GM21737 (cell line): ENCODE data around the gene TMPRSS15.

ENCODE experiments used
- ATAC-seq: cut with Tn5 transposase; IDR thresholded peaks from one replicate; pipeline ENCODE4 v1.9.1; 2021; ENCODE audit warnings: mild to moderate bottlenecking, moderate library complexity; ENCODE audit not compliant: unreplicated experiment

The TMPRSS15 gene

DNA sequence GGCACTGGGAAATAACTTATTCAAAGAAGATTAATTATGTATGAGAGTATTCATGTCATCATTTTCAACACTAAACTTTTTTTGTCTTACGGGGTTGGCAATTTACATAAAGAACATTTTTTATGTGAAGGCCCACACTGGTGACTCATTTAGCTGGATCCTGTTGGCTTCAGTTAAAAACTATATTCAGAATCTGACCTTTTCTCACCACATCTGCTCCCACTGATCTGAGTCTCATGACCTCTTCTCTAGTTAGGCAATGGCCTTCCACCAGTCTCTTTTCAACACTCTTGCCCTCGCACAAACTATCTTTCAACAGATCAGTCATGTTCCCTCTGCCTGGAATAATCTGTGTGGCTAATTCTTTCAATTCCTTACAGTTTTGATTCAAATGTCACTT lies 53.4 kb downstream of the TMPRSS15 start:
- no peak for ATAC-seq

DNA sequence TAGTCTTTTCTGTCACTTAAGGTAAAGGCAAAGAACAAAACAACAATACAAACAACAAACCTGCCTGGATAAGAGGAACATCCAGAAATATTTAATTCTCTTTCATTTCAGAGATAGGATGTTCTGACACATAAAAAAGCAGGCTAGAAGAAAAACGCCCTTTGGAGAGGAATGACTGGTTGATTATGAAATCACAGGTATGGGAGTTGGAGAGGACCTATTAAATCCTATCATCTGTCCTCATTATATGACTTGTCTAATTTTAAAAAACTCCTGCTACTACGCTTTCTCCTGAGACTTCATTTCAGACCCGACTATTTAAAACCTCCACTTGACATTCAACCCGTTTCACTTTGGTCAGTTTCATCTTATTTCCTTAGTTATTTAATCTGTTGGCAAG lies 54.1 kb downstream of the TMPRSS15 start:
- no peak for ATAC-seq

DNA sequence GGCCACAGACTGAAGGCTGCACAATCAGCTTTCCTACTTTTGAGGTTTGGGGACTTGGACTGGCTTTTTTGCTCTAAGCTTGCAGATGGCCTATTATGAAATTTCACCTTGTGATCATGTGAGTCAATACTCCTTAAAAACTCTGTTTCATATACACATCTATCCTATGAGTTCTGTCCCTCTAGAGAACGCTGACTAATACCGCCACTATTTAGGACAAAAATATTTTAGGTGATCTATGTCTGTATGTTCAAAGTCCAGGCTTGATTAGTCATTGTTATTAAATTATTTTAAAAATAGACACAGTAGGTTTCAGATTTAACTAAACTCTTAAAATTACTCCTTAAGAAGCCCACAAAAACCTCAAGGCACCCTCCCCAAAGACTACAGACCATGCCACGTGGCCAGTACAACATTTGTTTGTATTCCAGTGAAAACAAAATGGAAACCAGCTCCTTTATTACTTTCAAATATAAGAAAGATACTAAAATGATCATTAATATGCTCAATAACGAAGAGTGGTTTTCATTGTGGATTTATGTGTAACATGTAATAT lies 63.1 kb downstream of the TMPRSS15 start:
- no peak for ATAC-seq

DNA sequence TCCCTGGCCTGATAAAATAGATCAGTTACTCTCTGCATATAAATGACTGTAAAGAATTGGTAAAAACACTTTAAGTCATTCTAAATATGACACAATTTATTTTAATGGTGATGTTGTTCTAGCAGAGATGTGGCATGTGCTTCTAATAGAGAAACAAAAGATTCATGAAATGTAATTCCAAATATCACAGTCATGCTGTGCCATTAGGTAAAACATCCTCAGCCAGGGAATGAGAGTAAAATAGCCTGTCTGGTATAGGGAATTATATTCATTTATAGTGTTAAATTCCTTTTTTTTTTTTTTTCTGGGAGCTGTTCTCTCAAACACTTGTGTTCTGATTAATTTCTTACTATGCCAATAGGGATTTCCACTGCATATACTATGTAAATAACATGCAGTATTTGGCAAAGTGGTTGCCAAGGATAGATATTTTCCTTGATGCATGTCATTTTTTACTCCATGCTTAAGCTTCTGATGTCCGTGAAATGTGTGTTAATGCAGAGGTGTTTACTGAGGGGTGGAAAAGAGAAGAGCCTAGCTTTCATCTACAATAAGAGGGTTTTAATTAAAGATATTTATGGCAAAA lies 67.8 kb downstream of the TMPRSS15 start:
- ATAC-seq: no peak

DNA sequence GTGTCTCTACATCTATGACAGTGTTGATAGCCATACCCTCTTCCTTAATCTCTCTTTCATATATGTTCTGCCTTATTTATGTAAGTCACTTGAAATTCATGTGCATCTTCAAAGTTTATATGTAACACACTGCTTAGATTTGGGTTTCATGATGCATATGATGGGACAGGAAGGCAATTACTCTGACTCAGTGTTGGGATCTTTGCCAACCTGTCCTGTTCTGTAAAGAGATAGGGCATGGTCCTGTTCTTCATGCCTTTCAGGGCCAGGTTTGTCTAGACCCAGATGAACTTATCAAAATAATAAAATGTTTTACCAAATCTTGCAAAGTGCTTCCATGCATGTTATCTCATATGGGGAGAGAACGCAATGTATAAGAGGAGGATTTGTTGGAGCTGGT lies 69.5 kb downstream of the TMPRSS15 start:
- no peak for ATAC-seq

DNA sequence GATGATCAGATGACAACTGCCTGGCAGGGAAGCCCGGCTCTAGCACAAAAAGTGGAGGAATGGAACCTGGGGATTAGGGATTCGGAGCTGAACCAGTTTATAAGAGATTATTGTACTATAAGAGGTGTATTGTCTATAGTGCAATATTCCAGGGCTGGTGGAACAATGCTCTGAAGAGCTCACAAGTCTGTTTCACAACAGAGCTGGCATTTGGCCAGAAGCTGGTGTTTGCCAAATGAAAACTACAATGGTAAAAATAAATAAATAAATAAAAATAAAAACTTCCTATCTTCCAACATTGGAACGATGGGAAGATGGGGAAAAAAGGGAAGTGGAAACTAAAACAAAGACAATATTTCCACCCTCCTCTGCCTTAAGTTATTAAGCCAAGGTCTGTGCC lies 85.4 kb downstream of the TMPRSS15 start:
- no peak for ATAC-seq

DNA sequence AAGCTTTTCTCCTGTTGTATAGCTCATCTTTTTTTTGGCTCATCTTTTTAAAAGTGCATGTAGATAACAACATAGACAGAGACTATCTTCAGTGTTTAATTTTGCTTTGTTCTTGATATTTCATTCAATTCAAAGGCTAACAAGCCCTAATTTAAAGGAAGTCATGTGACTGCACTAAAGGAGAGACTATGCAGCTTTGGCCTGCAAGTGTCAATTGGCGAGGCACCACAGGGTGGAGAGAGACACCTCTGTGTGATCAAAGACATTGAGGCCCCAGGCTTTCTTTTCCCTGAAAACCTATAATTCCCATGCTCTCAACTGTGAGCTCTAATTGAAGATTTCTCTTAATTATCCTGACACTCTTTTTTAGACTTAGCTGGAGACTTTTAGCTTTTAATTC lies 105.4 kb downstream of the TMPRSS15 start:
- ATAC-seq: no peak

DNA sequence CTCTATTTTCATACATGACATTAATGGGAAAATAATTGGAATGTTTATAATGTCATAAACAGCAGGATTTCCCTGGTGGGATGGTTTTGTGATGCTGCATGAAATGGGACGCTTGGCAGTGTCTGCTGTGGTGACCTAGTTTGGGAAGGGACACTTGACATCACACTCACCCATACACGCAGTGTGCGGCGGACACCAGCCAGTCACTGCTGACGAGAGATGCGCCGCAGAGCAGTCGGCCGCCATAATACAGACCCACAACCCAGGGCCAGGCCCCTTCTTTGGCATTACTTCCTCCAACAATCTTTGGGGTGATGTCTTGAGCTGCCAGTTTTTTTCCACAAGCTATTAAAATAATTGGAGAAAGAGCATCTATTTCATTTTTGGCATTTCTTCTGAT lies 109.5 kb downstream of the TMPRSS15 start:
- no peak for ATAC-seq

DNA sequence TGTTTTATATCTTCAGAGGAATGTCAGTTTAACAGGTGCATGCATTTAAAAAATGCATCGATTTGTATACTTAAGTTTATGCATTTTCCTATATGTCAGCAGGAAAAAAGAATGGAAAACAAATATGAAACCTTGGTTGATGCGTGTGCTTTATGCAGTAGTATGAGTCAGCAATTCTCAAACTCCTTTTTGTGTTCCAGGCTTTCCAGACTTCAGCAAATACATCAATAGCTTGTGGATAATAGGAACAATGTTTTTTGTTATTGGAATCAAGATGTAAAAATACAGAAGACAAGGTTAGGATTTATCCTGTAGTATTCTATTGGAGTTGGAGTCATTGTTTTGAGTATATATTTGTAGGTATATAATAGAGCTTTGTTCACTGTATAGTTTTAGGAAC lies 113.7 kb downstream of the TMPRSS15 start:
- no peak for ATAC-seq

DNA sequence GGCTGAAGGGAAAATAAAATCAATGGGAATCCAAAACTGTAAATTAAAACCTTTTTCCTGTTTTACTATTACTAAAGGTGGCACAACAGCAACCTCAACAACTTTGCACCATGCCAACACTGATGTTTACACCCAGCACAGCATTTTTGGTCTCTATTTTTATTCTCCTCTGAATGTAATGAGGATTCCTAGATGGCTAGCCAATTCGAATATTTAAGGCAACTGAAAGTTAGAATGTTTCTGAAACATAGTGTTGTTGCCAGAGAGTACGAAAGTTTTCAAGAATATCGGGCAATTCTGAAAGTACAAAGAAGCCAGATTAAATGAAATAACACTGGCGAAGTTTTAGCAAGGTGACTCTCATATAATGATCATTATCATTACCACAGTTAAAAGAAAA lies 118.2 kb downstream of the TMPRSS15 start:
- no peak for ATAC-seq

DNA sequence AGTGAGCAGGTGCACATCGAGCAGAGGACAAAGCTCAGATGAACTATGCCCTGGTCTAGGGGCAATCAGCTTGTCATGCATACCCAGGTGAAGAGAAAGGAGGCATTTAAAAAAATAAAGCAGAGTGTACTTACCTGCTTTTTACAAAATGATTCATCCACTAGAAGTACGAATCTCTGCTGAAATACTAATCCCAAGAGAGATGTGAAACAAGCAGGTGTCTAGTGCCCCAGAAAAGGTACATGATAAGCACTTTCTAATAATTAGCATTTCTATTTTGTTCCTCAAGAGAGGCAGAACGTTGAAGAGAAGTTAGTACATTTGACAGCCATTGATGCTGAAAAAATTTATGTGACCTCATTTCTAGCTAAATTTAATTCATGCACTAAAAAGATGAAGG lies 127.8 kb downstream of the TMPRSS15 start:
- no peak for ATAC-seq

DNA sequence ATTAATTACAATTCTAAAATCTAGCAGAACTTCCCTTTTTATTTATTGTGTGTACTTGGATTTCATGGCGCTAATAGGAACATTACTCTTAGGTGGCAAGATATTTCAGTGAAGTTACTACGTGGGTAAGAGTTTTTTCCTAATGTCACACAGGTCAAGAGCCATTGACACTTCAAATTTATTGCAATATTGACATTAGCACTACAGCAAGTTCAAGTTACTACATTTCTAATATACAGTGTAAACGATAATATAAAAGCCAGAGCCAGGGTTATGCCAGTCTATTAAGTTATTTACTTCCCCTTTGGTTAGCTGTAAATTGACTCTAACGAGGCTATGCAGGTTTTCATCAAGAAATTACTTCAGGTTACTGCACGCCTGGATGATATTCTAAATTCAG lies 129.2 kb downstream of the TMPRSS15 start:
- ATAC-seq: no peak

DNA sequence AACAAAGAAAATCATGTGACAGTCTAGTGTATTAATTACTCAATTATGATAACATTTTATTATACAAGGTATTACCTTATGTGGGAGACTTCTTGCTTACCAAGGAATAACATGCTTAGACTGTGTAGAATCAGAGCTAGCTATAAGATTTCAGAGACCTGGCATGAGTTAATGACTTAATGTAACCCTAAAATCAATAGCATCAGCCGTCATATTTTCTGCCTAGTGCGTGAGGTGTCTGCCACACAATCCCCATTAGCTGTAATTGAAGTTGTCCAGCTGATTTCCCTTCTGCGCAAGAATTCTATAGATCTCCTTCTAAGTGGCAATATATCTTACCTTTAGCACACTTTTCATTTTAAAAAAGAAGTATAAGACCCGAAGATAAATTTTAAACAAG lies 130.2 kb downstream of the TMPRSS15 start:
- ATAC-seq: no peak

DNA sequence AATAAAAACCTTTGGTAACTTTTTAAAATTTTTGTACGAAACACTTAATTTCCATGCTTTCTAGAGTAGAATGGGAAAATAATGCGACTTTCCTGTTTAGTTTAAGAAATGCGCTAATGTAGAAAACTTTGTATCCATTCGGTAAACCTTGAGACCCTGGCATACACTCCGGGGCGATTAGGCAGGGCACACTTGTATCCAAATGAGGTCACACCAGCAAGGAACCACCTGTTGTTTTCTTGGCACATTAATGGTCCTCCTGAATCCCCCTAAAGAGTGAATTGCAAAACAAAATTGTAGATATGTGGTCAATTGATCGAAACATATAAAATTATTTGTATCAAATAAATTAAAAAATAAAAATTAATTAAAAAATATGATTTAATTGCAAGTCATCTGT lies 133.7 kb downstream of the TMPRSS15 start:
- ATAC-seq: no peak

DNA sequence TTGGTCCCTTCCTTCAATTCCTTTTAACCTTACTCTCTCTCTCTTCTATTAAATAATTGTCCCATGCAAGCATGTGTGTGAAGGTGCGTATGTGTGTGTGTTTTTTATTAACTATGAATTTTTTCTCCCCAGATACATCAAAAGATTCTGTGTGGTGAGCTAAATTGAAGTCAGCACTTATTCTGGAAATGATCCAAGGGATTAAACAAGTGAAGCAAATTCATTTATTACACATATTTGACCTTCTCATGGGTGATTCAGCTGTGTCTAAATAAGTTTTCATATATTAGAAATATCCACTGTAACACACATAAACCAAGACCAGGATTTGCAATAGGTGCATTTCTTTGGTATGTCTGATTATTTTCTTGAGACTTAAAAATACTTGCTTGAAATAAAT lies 134.7 kb downstream of the TMPRSS15 start:
- ATAC-seq: no peak

DNA sequence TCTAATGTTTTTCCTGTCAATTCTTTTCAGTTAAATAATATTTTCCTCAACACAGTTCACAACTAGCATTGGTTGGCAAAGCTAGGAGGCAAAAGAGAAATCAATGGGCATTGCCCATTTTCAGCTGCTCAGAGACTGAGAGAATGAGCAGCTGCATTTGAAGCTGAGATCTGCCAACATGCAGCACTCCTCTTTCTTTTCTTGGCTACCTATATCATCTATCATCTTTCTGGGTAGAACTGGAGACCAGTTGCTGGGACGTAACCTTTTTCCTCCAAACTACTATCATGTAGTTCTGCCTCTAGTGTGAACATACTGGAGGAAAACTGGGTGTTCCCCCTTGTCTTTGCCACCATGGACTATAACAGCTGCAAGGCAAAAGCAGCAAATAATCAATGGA lies 136.1 kb downstream of the TMPRSS15 start:
- no peak for ATAC-seq

DNA sequence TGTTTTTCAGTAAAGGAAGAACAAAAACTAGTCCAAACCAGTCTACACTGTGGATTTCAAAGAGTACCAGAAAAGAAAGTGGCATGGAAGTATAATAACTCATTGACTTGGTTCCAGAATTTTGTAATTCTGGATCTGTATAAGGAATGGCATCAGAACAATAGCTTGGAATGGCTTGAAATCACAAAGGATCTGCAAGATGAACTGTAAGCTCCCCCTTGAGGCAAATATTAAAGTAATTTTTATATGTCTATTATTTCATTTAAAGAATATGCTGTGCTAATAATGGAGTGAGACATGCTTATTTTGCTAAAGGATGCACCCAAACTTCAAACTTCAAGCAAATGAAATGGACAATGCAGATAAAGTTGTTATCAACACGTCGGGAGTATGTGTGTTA lies 137.6 kb downstream of the TMPRSS15 start:
- no peak for ATAC-seq

DNA sequence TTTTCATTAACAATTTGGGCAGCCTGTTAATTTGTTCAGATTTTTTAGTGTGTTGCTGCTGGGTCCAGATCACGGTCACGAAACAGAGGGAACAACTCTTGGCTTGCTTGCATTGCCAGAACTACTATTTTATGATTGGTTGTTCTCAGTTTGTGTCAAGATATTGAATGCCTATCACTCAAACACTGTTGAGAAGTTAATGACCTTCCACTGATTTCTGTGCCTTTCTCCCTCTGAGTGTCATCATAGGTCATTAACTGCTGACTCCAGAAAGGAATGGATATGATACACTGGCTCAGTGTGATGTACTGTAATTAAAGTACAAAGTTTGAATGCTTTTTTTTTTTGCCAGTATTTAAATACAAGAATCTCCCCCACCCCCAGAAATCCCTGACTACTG lies 149.8 kb downstream of the TMPRSS15 start:
- ATAC-seq: no peak

DNA sequence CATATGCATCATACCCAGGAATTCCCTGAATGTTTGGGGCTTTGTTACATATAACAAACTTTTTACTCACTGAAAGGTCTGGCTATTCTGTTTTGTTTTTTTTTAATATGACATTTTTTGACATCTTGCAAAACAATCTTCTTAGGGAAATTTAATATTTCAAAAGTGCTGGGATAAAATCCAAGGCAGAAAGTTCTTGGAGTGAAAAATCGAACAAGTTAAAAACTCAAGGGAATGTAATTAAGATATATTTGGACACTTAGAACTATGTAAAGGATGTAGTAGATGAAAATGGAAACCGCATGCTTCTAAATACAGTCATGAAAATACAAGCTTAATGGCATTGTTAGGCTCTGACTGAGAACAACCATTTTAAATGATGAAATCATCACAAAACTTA lies 150.4 kb downstream of the TMPRSS15 start:
- ATAC-seq: no peak

DNA sequence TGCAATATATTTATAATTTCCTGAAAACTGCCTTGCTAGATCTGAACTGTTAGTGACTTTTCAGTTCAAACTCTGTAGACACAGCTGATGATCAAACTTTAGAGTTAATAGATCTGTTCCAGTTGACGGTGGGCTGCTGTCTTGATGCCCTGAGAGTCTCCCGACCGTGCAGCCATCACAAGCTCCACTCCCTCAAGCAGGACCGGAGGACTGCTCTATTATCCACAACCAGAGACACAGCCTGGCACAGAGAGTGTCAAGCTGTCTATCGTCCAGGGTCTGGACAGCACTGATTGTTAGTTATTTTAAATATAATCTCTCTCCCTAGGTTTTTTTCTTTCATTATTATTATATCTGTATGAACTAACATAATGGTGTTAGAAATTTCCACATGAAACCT lies 150.9 kb downstream of the TMPRSS15 start:
- ATAC-seq: no peak

DNA sequence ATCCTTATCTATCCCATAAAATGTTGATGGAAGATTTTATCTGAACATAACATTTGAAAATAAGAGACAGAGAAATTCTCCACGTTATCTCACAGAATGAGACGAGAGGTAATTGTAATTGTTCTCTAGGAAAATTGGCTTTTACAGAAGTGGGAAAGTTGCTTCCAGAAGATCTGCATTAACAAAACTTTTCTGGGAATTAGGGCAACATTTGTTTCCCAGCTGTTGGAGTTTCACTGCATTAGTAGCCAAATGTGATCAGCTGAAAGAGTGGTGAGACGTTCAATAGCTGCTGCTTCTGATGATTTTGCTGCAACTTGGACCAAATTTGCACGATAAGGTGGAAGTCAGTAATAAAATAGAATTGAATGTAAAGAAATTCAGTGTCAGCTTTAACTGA lies 151.3 kb downstream of the TMPRSS15 start:
- ATAC-seq: no peak

DNA sequence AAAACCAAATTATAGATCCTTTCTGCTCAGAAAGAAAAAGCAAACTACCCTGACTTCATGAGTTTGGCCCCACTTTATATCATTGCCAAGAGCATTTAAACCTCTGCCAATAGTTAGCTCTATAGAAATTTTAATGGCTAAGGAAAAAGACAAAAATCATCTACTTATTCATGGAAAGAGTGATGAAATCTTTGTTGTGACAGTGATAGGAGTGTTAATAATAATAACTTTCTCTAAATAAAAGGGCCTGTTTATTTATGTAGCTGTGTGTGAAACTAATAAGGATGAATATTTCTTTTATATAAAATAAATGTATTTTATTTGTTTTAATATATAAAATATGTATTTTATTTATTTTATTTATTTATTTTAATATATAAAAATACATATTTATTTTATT lies 152.5 kb downstream of the TMPRSS15 start:
- no peak for ATAC-seq

DNA sequence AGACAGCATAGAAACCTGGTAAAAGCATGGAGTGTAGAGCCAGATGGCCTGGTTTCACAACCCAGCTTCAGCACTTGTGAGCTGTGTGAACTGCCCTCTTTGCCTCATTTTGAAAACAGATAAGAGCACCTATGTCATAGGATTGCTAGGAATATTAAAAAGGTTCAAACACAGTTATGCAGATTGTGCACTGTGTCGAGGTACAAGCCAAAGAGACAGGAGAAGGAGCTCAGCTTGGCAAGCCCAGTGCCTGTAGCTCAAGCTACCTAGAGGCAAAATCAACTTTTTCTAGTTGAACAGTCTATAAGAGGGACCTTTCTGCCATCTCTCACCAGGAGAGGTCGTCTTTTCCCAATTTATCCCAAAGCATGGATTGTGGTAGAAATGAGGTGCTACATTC lies 153.9 kb downstream of the TMPRSS15 start:
- no peak for ATAC-seq
